ENCODE data around the gene TMED10.

The TMED10 gene

DNA sequence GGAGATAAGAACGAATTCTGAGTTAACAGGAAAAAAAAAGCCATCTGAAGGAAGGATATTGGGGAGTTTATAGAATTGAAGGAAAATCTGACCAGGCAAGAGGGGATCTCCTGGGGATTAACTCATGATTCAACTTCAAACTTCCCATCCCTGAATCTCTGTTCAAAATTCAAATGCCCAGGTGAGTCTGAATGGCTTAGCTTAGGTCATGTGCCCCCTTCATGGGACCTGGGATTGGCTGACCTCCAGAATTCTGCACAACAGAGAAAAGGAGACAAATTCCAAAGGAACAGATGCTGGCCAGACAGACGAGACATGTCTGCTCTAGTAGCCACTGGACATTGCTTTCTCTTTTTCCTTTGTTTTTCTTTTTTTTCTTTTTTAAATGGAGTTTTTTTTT is 26.2 kb upstream of the TMED10 start:
- no peaks in the 10 kb centered on the region for H3K36me3 Mint-ChIP-seq
- H3K4me3 Mint-ChIP-seq, result no peak overlapping the region
- H3K27me3 Mint-ChIP-seq, result no peaks in the 10 kb centered on the region
- no peak overlapping the region for H3K27ac Mint-ChIP-seq
- H3K4me1 Mint-ChIP-seq (ENCODE audit: low read depth), result peaks cover 10% of the 10 kb centered on the region
- H3K9me3 Mint-ChIP-seq (ENCODE audit: low read depth), result no peaks in the 10 kb centered on the region

DNA sequence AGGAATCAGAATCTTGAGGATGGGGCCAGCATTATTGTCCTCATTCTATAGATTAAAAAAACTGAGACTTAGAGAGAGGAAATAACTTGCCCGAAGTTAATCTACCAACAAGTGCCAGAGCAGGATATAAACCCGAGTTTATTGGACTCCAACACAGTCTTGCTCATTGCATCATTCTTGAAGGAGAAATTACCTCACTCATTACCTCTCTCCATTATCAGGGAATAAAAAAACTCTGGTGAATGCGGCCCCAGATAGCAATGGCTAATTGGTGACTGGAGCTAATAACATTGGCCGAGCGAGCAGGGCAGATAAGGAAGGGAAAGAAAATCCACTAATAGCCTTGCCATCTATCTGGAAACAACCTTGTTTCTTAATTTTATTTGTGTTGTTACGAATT is 24.7 kb upstream of the TMED10 start:
- H3K36me3 Mint-ChIP-seq, result no peaks in the 10 kb centered on the region
- H3K27ac Mint-ChIP-seq, result no peak overlapping the region
- no peak overlapping the region for H3K4me3 Mint-ChIP-seq
- H3K9me3 Mint-ChIP-seq (ENCODE audit: low read depth), result no peaks in the 10 kb centered on the region
- peaks cover 5% of the 10 kb centered on the region for H3K4me1 Mint-ChIP-seq (ENCODE audit: low read depth)
- H3K27me3 Mint-ChIP-seq, result no peaks in the 10 kb centered on the region

DNA sequence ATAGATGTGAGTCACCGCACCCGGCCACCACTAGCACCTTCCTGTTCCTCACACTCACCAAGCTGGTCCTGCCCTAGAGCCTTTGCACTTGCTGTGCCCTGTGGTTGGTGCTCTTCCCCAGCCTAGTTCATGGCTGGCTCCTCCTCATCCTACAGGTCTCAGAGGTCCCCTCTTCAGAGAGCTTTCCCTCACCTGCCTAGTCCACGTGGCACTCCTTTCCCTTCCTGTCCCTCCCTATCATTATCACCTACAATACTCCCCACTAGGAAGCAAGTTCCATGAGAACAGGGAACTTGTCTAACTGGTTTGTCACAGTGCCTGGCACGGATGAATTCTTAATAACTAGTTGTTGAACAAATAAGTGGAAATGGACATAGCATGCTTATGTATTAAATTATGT is 24.0 kb upstream of the TMED10 start:
- H3K4me3 Mint-ChIP-seq, result no peak overlapping the region
- no peaks in the 10 kb centered on the region for H3K36me3 Mint-ChIP-seq
- H3K27ac Mint-ChIP-seq, result no peak overlapping the region
- no peaks in the 10 kb centered on the region for H3K9me3 Mint-ChIP-seq (ENCODE audit: low read depth)
- peaks cover under 1% of the 10 kb centered on the region for H3K4me1 Mint-ChIP-seq (ENCODE audit: low read depth)
- no peaks in the 10 kb centered on the region for H3K27me3 Mint-ChIP-seq

DNA sequence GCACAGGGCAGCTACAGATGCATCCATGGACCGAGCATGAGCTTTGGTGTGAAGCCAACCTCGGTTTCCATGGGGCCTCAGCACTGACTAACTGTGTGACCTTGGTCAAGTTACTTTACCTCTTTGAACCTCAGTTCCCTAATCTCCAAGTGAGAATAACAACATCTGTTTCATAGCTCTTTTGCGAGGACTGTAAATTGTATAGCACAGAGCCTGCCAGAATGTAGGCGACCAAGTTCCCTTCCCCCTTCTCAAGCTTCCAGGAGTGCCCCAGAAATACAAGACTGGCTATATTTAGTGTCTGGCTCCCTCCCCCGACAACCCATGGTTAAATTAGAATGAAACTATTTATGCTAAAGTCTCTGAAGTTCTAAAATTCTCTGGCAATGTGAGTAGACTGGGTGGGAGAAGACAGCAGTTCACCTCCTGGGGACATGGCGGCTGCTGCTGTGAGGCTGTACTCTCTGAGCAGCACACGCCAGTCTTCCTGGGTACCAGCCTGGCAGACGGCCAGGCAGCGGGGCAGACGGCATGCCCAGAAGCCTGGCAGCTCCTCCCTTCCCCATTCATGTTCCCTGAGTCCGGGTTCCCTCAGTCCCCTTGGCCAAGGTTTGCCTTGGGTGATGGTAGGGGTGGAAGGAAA is 22.0 kb upstream of the TMED10 start:
- Mint-ChIP-seq H3K27ac (no peak overlapping the region), H3K9me3 (ENCODE audit: low read depth) (no peaks in the 10 kb centered on the region), H3K27me3 (no peaks in the 10 kb centered on the region), H3K36me3 (no peaks in the 10 kb centered on the region), H3K4me1 (ENCODE audit: low read depth) (no peaks in the 10 kb centered on the region), H3K4me3 (no peak overlapping the region)

DNA sequence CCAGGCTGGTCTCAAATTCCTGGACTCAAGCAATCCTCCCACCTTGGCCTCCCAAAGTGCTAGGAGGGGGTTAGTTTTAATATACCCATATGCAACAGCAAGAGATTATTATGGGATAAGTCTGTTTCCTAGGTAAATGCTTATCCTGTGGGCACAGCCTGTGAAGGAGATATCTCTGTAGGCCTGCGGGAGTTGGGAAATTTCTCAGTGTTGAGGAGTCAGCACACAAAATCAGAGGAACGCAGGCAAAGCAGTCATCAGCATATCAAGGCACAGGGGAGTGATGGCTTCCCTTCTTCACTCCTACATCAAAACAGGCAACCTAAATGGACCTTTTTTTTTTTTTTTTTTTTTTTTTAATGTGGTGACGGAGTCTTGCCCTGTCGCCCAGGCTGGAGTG is 20.9 kb upstream of the TMED10 start:
- Mint-ChIP-seq H3K9me3 (ENCODE audit: low read depth) (no peaks in the 10 kb centered on the region), H3K27ac (no peak overlapping the region), H3K4me3 (no peak overlapping the region), H3K4me1 (ENCODE audit: low read depth) (no peaks in the 10 kb centered on the region), H3K36me3 (no peaks in the 10 kb centered on the region), H3K27me3 (no peaks in the 10 kb centered on the region)

DNA sequence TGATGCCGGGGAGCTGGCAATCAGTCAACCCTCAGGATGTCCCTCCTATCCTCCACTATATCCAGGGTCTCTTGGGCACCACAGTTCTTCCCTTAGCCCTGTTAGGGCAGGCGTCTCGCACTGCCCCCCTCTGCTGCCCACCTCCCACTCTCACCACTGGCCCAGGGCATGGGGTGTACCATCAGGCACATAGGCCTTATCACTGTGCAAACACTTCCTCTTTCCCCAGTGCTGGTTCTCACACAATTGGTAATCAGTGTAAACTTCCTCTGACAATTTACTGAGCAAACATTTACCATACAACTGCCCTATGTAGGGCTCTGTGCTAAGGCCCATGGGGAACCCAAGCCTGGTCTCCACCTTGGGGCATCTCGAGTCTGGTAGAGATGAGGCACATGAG is 20.1 kb upstream of the TMED10 start:
- H3K4me3 Mint-ChIP-seq, result no peak overlapping the region
- no peaks in the 10 kb centered on the region for H3K4me1 Mint-ChIP-seq (ENCODE audit: low read depth)
- no peak overlapping the region for H3K27ac Mint-ChIP-seq
- H3K9me3 Mint-ChIP-seq (ENCODE audit: low read depth), result no peaks in the 10 kb centered on the region
- no peaks in the 10 kb centered on the region for H3K36me3 Mint-ChIP-seq
- H3K27me3 Mint-ChIP-seq, result no peaks in the 10 kb centered on the region

DNA sequence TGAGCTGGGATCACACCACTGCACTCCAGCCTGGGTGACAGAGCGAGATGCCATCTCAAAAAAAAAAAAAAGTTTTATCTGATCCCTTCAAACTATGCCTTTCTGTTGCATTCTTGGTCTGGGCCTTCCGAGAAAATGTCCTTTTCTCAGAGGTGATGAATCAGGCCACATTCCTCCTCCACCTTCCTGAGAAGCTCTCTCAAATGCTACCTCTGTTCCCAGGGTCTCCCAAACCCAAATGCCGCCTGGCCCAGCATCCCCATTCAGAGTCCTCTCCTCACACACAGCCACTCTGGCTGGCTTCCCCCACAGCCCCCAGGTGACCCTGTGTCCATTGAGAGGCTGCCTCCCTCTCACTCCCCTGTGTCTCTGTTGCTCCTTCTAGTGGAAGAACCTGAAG is 19.7 kb upstream of the TMED10 start:
- H3K27me3 Mint-ChIP-seq, result no peaks in the 10 kb centered on the region
- no peak overlapping the region for H3K27ac Mint-ChIP-seq
- no peaks in the 10 kb centered on the region for H3K4me1 Mint-ChIP-seq (ENCODE audit: low read depth)
- H3K9me3 Mint-ChIP-seq (ENCODE audit: low read depth), result no peaks in the 10 kb centered on the region
- no peaks in the 10 kb centered on the region for H3K36me3 Mint-ChIP-seq
- no peak overlapping the region for H3K4me3 Mint-ChIP-seq

DNA sequence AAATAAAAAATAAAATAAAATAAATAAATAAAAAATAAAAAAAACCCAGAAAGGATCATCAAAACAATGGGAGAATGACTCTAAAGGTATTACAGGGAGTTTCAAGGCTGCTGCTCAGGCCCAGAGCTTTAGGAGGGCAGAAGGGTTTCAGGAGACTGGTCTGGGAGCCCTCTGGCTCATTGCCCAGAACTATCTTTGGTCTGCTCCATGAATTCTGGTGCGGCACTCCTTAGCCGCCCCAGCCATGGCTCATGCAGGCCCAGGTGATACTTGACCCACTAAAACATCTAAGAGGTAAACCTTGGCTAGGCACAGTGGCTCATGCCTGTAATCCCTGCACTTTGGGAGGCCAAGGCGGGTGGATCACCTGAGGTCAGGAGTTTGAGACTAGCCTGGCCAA is 14.7 kb upstream of the TMED10 start:
- Mint-ChIP-seq H3K27me3 (no peaks in the 10 kb centered on the region), H3K27ac (no peak overlapping the region), H3K9me3 (ENCODE audit: low read depth) (no peaks in the 10 kb centered on the region), H3K36me3 (no peaks in the 10 kb centered on the region), H3K4me3 (no peak overlapping the region), H3K4me1 (ENCODE audit: low read depth) (no peaks in the 10 kb centered on the region)

DNA sequence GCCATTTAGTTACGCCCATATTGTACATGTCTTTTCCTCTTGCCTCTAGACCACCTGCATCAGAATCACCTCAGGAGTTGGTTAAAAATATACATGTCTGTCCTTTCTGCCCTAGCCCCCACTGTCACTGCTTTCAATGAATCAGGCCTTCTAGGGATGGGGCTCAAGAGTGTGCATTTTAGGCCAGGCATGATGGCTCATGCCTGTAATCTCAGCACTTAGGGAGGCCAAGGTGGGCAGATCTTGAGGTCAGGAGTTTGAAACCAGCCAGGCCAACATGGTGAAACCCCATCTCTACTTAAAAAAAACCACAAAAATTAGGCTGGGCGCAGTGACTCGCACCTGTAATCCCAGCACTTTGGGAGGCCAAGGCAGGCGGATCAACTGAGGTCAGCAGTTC is 13.6 kb upstream of the TMED10 start:
- no peaks in the 10 kb centered on the region for H3K9me3 Mint-ChIP-seq (ENCODE audit: low read depth)
- no peak overlapping the region for H3K4me3 Mint-ChIP-seq
- no peaks in the 10 kb centered on the region for H3K36me3 Mint-ChIP-seq
- no peaks in the 10 kb centered on the region for H3K4me1 Mint-ChIP-seq (ENCODE audit: low read depth)
- H3K27me3 Mint-ChIP-seq, result no peaks in the 10 kb centered on the region
- H3K27ac Mint-ChIP-seq, result no peak overlapping the region

DNA sequence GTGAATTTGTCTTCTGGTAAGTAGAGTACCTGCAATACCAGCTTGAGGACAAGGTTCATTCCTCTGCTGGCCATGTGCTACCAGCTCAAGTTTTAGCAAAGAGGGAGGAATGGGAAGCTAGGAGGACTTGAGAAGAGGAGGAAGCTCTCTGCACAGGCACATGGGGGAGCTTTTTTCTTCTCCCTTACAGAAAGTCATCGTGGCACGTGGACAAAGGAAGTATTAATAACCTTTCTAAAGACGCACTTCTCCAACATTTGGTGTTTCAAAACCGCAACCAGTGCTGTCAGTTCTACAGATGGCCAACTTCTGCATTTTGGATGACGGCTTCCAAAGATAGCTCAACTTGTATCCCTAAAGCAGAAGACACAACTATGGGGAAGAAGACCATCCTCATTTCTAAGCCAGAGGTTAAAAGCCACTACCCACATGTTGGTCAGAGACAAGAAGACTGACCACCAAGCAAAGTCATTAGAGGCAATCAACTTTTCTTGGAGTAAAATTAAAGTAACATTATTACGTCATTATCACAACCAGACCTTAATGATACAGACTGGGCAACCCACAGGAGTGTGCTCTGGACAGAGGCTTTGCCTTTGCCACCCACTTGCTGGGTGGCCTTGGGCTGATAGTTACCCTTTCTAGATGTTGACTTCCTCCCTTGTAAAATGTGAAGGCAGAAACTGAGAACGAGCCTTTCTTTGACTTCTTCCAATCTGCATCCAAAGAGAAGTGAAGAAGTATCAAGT is 12.3 kb upstream of the TMED10 start:
- Mint-ChIP-seq H3K27me3 (no peaks in the 10 kb centered on the region), H3K27ac (no peak overlapping the region), H3K9me3 (ENCODE audit: low read depth) (no peaks in the 10 kb centered on the region), H3K4me3 (no peak overlapping the region), H3K4me1 (ENCODE audit: low read depth) (no peaks in the 10 kb centered on the region), H3K36me3 (no peaks in the 10 kb centered on the region)

DNA sequence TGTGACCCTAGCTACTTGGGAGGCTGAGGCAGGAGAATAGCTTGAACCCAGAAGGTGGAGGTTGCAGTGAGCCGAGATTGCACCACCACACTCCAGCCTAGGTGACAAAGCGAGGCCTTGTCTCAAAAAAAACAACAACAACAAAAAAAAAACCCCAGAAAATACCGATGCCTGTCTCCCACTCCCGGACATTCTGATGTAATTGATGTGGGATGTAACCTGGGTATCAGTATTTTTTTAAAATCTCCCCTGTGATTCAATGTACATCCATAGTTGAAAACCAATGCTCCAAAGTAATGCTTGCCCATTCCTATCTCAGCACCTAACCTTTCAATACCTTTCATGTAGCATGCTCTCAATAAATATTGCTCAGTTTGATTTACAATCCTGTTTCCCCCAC is 11.7 kb upstream of the TMED10 start:
- H3K27ac Mint-ChIP-seq, result no peak overlapping the region
- no peaks in the 10 kb centered on the region for H3K4me1 Mint-ChIP-seq (ENCODE audit: low read depth)
- H3K36me3 Mint-ChIP-seq, result no peaks in the 10 kb centered on the region
- H3K4me3 Mint-ChIP-seq, result no peak overlapping the region
- no peaks in the 10 kb centered on the region for H3K27me3 Mint-ChIP-seq
- H3K9me3 Mint-ChIP-seq (ENCODE audit: low read depth), result no peaks in the 10 kb centered on the region

DNA sequence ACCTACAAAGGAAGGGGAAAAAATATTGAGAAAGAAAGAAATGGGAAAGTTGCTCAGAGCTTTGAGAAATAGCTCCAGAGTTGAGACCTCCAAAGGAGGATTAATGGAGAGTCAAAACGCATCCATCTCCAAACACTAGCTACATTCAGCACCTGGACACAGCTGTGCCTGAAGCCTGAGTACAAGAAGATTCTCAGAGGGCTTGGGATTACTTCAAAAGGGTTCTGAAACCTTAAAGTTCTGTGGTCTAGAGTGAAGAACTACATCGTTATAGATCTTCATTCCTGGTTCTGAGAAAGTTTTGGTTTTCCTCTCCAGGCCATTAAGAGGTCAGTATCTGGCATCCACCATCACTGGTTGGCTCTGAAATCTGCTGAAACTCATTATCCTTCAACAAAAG is 10.5 kb upstream of the TMED10 start:
- no peaks in the 10 kb centered on the region for H3K27me3 Mint-ChIP-seq
- H3K4me1 Mint-ChIP-seq (ENCODE audit: low read depth), result no peaks in the 10 kb centered on the region
- no peak overlapping the region for H3K27ac Mint-ChIP-seq
- H3K36me3 Mint-ChIP-seq, result no peaks in the 10 kb centered on the region
- no peaks in the 10 kb centered on the region for H3K9me3 Mint-ChIP-seq (ENCODE audit: low read depth)
- H3K4me3 Mint-ChIP-seq, result no peak overlapping the region

DNA sequence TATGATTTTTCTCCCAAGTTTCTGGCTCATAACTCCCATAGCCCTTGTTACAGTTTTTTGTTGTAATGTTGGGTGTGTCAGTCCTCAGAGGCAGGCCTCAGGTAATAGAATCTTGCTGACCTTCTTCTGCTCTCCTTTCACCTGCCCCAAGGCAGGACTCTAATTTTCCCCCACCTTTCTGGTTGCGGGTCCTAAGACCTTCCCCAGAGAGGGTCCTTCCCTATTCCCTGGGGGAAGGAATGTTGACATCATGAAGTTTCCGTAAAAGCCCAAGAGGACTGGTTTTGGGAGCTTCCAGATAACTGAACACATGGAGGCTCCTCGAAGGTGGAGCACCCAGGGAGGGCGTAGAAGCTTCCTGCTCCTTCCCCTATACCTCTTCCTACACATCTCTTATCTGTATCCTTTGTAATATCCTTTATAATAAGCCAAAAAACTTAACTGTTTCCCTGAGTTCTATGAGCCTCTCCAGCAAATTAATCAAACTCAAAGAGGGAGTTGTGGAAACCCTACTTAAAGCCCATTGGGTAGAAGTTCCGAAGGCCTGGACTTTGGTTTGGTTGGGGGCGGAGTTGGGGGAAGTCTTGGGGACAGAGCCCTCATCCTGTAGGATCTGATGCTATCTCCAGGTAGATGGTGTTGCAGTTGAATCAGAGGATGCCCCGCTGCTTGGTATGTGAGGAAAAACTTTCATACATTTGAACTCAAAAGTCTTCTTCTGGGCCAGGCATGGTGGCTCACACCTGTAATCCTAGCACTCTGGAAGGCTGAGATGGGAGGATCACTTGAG is 9.0 kb upstream of the TMED10 start:
- no peaks in the 10 kb centered on the region for H3K36me3 Mint-ChIP-seq
- no peaks in the 10 kb centered on the region for H3K27me3 Mint-ChIP-seq
- H3K4me3 Mint-ChIP-seq, result no peak overlapping the region
- H3K9me3 Mint-ChIP-seq (ENCODE audit: low read depth), result no peaks in the 10 kb centered on the region
- no peaks in the 10 kb centered on the region for H3K4me1 Mint-ChIP-seq (ENCODE audit: low read depth)
- no peak overlapping the region for H3K27ac Mint-ChIP-seq

DNA sequence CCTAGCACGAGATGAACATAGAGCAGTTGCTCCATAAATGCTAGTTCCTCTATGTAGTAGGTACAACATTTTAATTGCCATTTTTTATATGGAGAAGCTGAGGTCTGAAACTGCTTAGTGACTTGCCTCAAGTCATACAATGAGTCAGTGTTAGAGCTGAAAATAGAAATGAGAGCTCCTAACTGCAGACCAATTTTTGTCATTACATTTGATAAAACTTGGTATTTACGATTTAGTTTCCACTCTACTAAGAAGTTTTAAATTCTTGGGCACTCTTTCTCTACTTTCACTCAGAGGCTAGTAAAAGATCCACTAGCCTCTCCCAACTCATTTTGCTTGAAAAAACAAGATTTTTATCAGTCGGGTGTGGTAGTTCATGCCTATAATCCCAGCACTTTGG is 8.1 kb upstream of the TMED10 start:
- Mint-ChIP-seq H3K9me3 (ENCODE audit: low read depth) (no peaks in the 10 kb centered on the region), H3K36me3 (no peaks in the 10 kb centered on the region), H3K27ac (no peak overlapping the region), H3K4me1 (ENCODE audit: low read depth) (no peaks in the 10 kb centered on the region), H3K27me3 (no peaks in the 10 kb centered on the region), H3K4me3 (no peak overlapping the region)

DNA sequence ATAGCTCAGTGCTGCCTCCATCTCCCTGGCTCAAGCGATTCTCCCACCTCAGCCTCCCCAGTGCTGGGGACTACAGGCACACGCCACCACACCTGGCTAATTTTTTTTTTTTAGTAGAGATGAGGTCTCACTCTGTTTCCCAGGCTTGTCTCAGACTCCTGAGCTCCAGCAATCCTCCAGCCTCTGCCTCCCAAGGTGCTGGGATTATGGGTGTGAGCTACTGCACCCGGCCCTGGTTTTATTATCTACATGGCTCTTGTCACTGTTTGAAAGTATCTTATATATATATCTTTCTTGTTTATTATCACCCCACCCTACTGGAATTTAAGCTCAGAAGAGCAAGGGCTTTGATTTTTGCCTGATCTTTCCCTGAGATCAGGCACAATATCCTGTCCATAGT is 7.6 kb upstream of the TMED10 start:
- Mint-ChIP-seq H3K27me3 (no peaks in the 10 kb centered on the region), H3K27ac (no peak overlapping the region), H3K36me3 (no peaks in the 10 kb centered on the region), H3K4me3 (no peak overlapping the region), H3K9me3 (ENCODE audit: low read depth) (no peaks in the 10 kb centered on the region), H3K4me1 (ENCODE audit: low read depth) (no peaks in the 10 kb centered on the region)

All from activated naive CD8-positive, alpha-beta T cell (primary cell).